ENCODE measurements around the gene RFXANK.

GRCh38 chr19:19226663-19227062 is 34.6 kb downstream of the RFXANK start:
- TF ChIP-seq CTCF (IDR thresholded peaks at IDR 0.05 in 2 of 3, conservative IDR thresholded peaks at IDR 0.05 in 1 of 3; ENCODE audit: insufficient read depth in 2 of 3, low read depth in 1 of 3, low read length in 3 of 3) = no peak
- TF ChIP-seq MAZ (CRISPR knock-in tag; conservative IDR thresholded peaks at IDR 0.05 in 1 of 2, IDR thresholded peaks at IDR 0.05 in 1 of 2) = no peak
- no peak for TF ChIP-seq POLR2A (conservative IDR thresholded peaks at IDR 0.05)
- TF ChIP-seq CHD2 (IDR thresholded peaks at IDR 0.05; ENCODE audit: low read depth, low read length) = no peak

Data from K562 (cell line).